MCF 10A (cell line): Measurements from ENCODE around the gene PRUNE2. TPM values are rescaled to one million over a fixed set of nuclear protein-coding genes. Genes with fewer than 3 reads are reported as not detected.

Experiments used
- BruUV-seq: library from RNA; stranded (reverse); fragments of 400-500 nt; replicated peaks from 2 replicates; lab custom pipeline; 2021; lab: Mats Ljungman, UMichigan
- CTCF ChIA-PET: fragments of 300-600 bp; sonication (Branson Sonifier 250); formaldehyde crosslinking; extraction: SDS; loops from one replicate; lab custom pipeline; 2021; ENCODE audit warnings: antibody characterized with exemption, inconsistent platforms; lab: Yijun Ruan, JAX
- POLR2A ChIA-PET: fragments of 300-600, 350-650 bp; sonication (Branson Sonifier 250); formaldehyde crosslinking; extraction: SDS; loops from one replicate; lab custom pipeline; 2020; ENCODE audit warnings: antibody characterized with exemption, inconsistent platforms; lab: Yijun Ruan, JAX
- DNase-seq: peaks from one replicate; pipeline ENCODE4 v3.0.0-alpha.2; 2018; ENCODE audit not compliant: unreplicated experiment
- H3K27ac Mint-ChIP-seq: one replicate; pipeline ENCODE4 v1.8.0; 2022; ENCODE audit warnings: mild to moderate bottlenecking, low read depth, mixed read lengths; ENCODE audit not compliant: unreplicated experiment
- H3K27me3 Mint-ChIP-seq: one replicate; pipeline ENCODE4 v1.8.0; 2022; ENCODE audit warnings: mixed read lengths; ENCODE audit not compliant: insufficient read depth, unreplicated experiment
- H3K36me3 Mint-ChIP-seq: one replicate; pipeline ENCODE4 v1.8.0; 2022; ENCODE audit warnings: mild to moderate bottlenecking, moderate library complexity, mixed read lengths; ENCODE audit not compliant: insufficient read depth, unreplicated experiment
- H3K4me1 Mint-ChIP-seq: one replicate; pipeline ENCODE4 v1.8.0; 2022; ENCODE audit warnings: mixed read lengths; ENCODE audit not compliant: insufficient read depth, unreplicated experiment
- H3K4me3 Mint-ChIP-seq: one replicate; pipeline ENCODE4 v1.8.0; 2022; ENCODE audit warnings: mild to moderate bottlenecking, moderate library complexity, mixed read lengths; ENCODE audit not compliant: unreplicated experiment
- H3K9me3 Mint-ChIP-seq: one replicate; pipeline ENCODE4 v1.8.0; 2022; ENCODE audit warnings: mixed read lengths; ENCODE audit not compliant: unreplicated experiment
- CTCF ChIP-seq: fragments of 200-600 bp; IDR thresholded peaks from one replicate; pipeline ENCODE4 v1.8.0; 2022; ENCODE audit warnings: antibody characterized with exemption, mild to moderate bottlenecking; ENCODE audit not compliant: unreplicated experiment
- intact Hi-C: fragments of 100-400 bp; cut with micrococcal nuclease; formaldehyde crosslinking; loops from 2 replicates; pipeline ENCODE4 v1.14.1; 2022
- total RNA-seq: library from RNA; stranded (reverse); gene quantifications from 2 replicates; pipeline ENCODE4 v1.2.3, GENCODE V29; 2022

Gene PRUNE2
- total RNA-seq, 1 experiment from 2014 or later: 0.63 TPM

GRCh38 chr9:76789840-76790239, 116.1 kb downstream of the PRUNE2 start:
- Mint-ChIP-seq H3K4me1 (no peaks in the 10 kb centered on the region), H3K9me3 (no peaks in the 10 kb centered on the region), H3K27me3 (no peaks in the 10 kb centered on the region), H3K36me3 (no peaks in the 10 kb centered on the region), H3K4me3 (no peak overlapping the region), H3K27ac (no peak overlapping the region)
- ChIA-PET CTCF (interaction anchor here (0.6 kb wide), 1 partner anchor 375 kb away, joined by 3 read pairs; no protein-coding TSS in a partner anchor), POLR2A (no interaction called here)
- BruUV-seq: no TSS peak
- DNase-seq: no peak
- no peak for TF ChIP-seq CTCF
- intact Hi-C loops: no loop called here

- H3K4me3 Mint-ChIP-seq: no peak overlapping the region
- H3K27ac Mint-ChIP-seq: no peak overlapping the region
- TF ChIP-seq CTCF: no peak
- no peaks in the 10 kb centered on the region for H3K9me3 Mint-ChIP-seq
- no TSS peak for BruUV-seq
- no peaks in the 10 kb centered on the region for H3K36me3 Mint-ChIP-seq
- H3K4me1 Mint-ChIP-seq: no peaks in the 10 kb centered on the region
- ChIA-PET CTCF (no interaction called here), POLR2A (no interaction called here)
- no peak for DNase-seq
- H3K27me3 Mint-ChIP-seq: no peaks in the 10 kb centered on the region
- intact Hi-C loops: no loop called here
Measured at GRCh38 chr9:76787677-76788076, 118.2 kb downstream of the PRUNE2 start.

GRCh38 chr9:76785501-76785900, 120.4 kb downstream of the PRUNE2 start:
- TF ChIP-seq CTCF: no peak
- no peak for DNase-seq
- Mint-ChIP-seq H3K27me3 (no peaks in the 10 kb centered on the region), H3K9me3 (no peaks in the 10 kb centered on the region), H3K27ac (no peak overlapping the region), H3K4me1 (no peaks in the 10 kb centered on the region), H3K36me3 (no peaks in the 10 kb centered on the region), H3K4me3 (no peak overlapping the region)
- no TSS peak for BruUV-seq
- CTCF ChIA-PET: interaction anchor here (0.6 to 1.2 kb wide), 2 partner anchors 26 to 60 kb away, joined by 3 read pairs; no protein-coding TSS in a partner anchor
- intact Hi-C loops: no loop called here
- POLR2A ChIA-PET: interaction anchor here (1.1 kb wide), 1 partner anchor 209 kb away, joined by 3 read pairs; no protein-coding TSS in a partner anchor

- no peaks in the 10 kb centered on the region for H3K4me1 Mint-ChIP-seq
- H3K27me3 Mint-ChIP-seq: no peaks in the 10 kb centered on the region
Measured at GRCh38 chr9:76784881-76785280, 121.0 kb downstream of the PRUNE2 start.

More at GRCh38 chr9:76784881-76785280, 121.0 kb downstream of the PRUNE2 start:
- H3K9me3 Mint-ChIP-seq: no peaks in the 10 kb centered on the region
- no peak for DNase-seq
- H3K4me3 Mint-ChIP-seq: no peak overlapping the region
- intact Hi-C loops: no loop called here
- no peaks in the 10 kb centered on the region for H3K36me3 Mint-ChIP-seq
- CTCF ChIA-PET: interaction anchor here (0.7 kb wide), 1 partner anchor 379 kb away, joined by 3 read pairs; no protein-coding TSS in a partner anchor
- POLR2A ChIA-PET: no interaction called here
- no peak for TF ChIP-seq CTCF
- BruUV-seq: no TSS peak
- no peak overlapping the region for H3K27ac Mint-ChIP-seq
